Activated T-cell treated with anti-CD3 and anti-CD28 coated beads, Interleukin-2, amount 50 U/mL, for 1 hour (primary cell): ENCODE data around the gene SMU1.

ENCODE experiments used
- DNase-seq: peaks from one replicate; pipeline ENCODE4 v3.0.0-alpha.2; 2020

The SMU1 gene

GRCh38 chr9:33076046-33077004, at the start of gene SMU1:
Gene SMU1 (minus strand): TSS chr9:33076674. CDS start chr9:33076608, 66 bp downstream.
- DNase-seq, result peak; percentile 91

- DNase-seq, result no peak
Measured at GRCh38 chr9:33125461-33125860, 49.0 kb upstream of the SMU1 start.

GRCh38 chr9:33124751-33125381, 48.4 kb upstream of the SMU1 start:
- no peak for DNase-seq

- DNase-seq, result no peak
Measured at GRCh38 chr9:33124046-33124445, 47.6 kb upstream of the SMU1 start.

- no peak for DNase-seq
Measured at GRCh38 chr9:33123407-33124031, 47.0 kb upstream of the SMU1 start.

- no peak for DNase-seq
Measured at GRCh38 chr9:33120620-33121019, 44.1 kb upstream of the SMU1 start.

GRCh38 chr9:33117796-33118195, 41.3 kb upstream of the SMU1 start:
- no peak for DNase-seq

- DNase-seq, result no peak
Measured at GRCh38 chr9:33117306-33117705, 40.8 kb upstream of the SMU1 start.

GRCh38 chr9:33116860-33117259, 40.4 kb upstream of the SMU1 start:
- no peak for DNase-seq

- no peak for DNase-seq
Measured at GRCh38 chr9:33114746-33115145, 38.3 kb upstream of the SMU1 start.

- DNase-seq, result no peak
Measured at GRCh38 chr9:33113799-33114547, 37.5 kb upstream of the SMU1 start.

GRCh38 chr9:33112094-33112493, 35.6 kb upstream of the SMU1 start:
- no peak for DNase-seq

GRCh38 chr9:33111631-33112030, 35.2 kb upstream of the SMU1 start:
- DNase-seq, result no peak

- DNase-seq, result no peak
Measured at GRCh38 chr9:33110686-33111085, 34.2 kb upstream of the SMU1 start.

- DNase-seq, result no peak
Measured at GRCh38 chr9:33109850-33110595, 33.5 kb upstream of the SMU1 start.

- no peak for DNase-seq
Measured at GRCh38 chr9:33109097-33109496, 32.6 kb upstream of the SMU1 start.

- no peak for DNase-seq
Measured at GRCh38 chr9:33108472-33108871, 32.0 kb upstream of the SMU1 start.

GRCh38 chr9:33107762-33108161, 31.3 kb upstream of the SMU1 start:
- no peak for DNase-seq

GRCh38 chr9:33106827-33107621, 30.6 kb upstream of the SMU1 start:
- no peak for DNase-seq

GRCh38 chr9:33106372-33106771, 29.9 kb upstream of the SMU1 start:
- no peak for DNase-seq

GRCh38 chr9:33105959-33106358, 29.5 kb upstream of the SMU1 start:
- DNase-seq, result no peak
